HepG2 (cell line): ENCODE results near the gene LYST.

Experiments used
- CTCF ChIP-seq: sonication (generic); formaldehyde crosslinking; IDR thresholded peaks from 2 replicates; pipeline ENCODE4 v1.5.0; 2020; ENCODE audit warnings: mild to moderate bottlenecking, missing genetic modification reagents, moderate library complexity
- EZH2 ChIP-seq: conservative IDR thresholded peaks from 2 replicates; pipeline ENCODE4 v1.6.1; 2012; ENCODE audit warnings: mild to moderate bottlenecking, low read depth, low read length, moderate library complexity
- HIVEP1 ChIP-seq: sonication (generic); formaldehyde crosslinking; IDR thresholded peaks from 2 replicates; pipeline ENCODE4 v1.4.0; 2020; ENCODE audit warnings: mild to moderate bottlenecking, missing genetic modification reagents
- POLR2A ChIP-seq, 2 experiments: IDR thresholded peaks; 2 replicates each; pipeline ENCODE4 v1.6.1; 2011; ENCODE audit warnings: low read depth in 2 of 2, low read length in 2 of 2, mild to moderate bottlenecking in 1 of 2, moderate library complexity in 1 of 2; ENCODE audit not compliant: insufficient read depth in 1 of 2
- POLR2AphosphoS2 ChIP-seq: IDR thresholded peaks from 2 replicates; pipeline ENCODE4 v1.6.1; 2011; ENCODE audit warnings: low read depth, low read length, improper control_type of control experiment
- THYN1 ChIP-seq: sonication (generic); formaldehyde crosslinking; IDR thresholded peaks from 2 replicates; pipeline ENCODE4 v1.8.1; 2023; ENCODE audit warnings: low read depth, mild to moderate bottlenecking, moderate library complexity, missing genetic modification reagents, borderline replicate concordance
- ZNF232 ChIP-seq: sonication (generic); formaldehyde crosslinking; IDR thresholded peaks from 2 replicates; pipeline ENCODE4 v1.4.0; 2020; ENCODE audit warnings: missing genetic modification reagents, borderline replicate concordance
- ZNF616 ChIP-seq: sonication (generic); formaldehyde crosslinking; IDR thresholded peaks from 2 replicates; pipeline ENCODE4 v1.5.0; 2020; ENCODE audit warnings: low read depth, mild to moderate bottlenecking, missing genetic modification reagents

DNA sequence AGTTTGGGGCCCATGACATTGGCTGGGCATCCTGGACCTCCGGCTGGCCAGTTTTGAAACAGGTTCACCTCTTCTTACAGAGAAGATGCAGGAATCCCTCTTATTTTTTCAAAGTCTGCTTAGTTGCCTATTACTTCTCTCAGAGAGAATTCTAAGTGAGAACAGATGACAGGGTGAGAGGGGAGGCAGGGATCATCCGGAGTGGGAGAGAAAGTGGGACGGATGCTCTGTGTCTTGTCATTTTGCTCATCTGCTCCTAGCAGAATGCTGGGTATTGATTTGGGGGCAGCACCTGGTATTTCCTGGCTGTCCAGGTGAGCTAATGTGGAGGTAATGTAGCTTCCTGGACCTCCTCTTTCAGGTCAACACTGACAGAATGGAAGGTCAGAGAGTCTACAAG, 249.6 kb downstream of the LYST start:
- TF ChIP-seq CTCF (CRISPR knock-in tag), result no peak
- no peak for TF ChIP-seq THYN1 (CRISPR knock-in tag)
- TF ChIP-seq POLR2AphosphoS2, result no peak
- no peak for TF ChIP-seq POLR2A (IDR thresholded peaks at IDR 0.05; ENCODE audit: insufficient read depth in 1 of 2, low read depth in 2 of 2, low read length in 2 of 2)
- no peak for TF ChIP-seq ZNF616 (CRISPR knock-in tag)
- no peak for TF ChIP-seq HIVEP1 (CRISPR knock-in tag)
- TF ChIP-seq EZH2, result no peak
- TF ChIP-seq ZNF232 (CRISPR knock-in tag), result no peak
